ENCODE data around the gene ZSWIM2. TPM values are rescaled to one million over a fixed set of nuclear protein-coding genes. Genes with fewer than 3 reads are reported as not detected.

ZSWIM2 gene
- total and polyA plus RNA-seq, 2 of the 4 experiments (the other 2 are of a cell fraction) = 0.09 TPM; not detected in 1

DNA sequence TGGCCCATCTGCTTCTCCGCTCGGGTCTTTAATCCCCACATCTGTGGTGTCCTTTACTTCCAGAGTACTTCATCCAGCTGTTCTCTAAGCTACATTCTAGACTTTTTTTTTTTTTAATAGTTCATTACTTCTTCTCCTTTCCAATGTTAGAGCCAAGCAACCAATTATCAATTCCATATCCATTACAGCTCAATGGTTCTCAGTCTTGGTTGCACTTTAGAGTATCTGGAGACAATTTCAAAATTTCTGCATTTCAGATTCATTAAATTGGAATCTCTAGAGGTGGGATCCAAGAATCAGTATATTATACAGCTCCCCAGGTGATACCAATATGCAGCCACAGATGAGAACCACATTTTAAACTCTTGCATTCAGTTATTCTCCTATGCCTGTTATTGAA is 43.9 kb upstream of the ZSWIM2 start:
- Histone ChIP-seq H3K9me1 (ENCODE audit: insufficient read depth, low read length) (no peaks in the 10 kb centered on the region), H3K79me1 (ENCODE audit: low read depth in 1 of 2, low read length in 2 of 2) (no peaks in the 10 kb centered on the region), H3K9me3 (ENCODE audit: control insufficient read depth, insufficient read depth, low read length) (no peaks in the 10 kb centered on the region), H4K8ac (ENCODE audit: low read depth in 2 of 2, low read length in 2 of 2) (no peak overlapping the region), H2AFZ (replicated peaks; ENCODE audit: low read length, poor library complexity) (no peak overlapping the region), H3K23ac (ENCODE audit: low read depth, low read length) (no peak overlapping the region), H3K4me3 (ENCODE audit: insufficient read depth, low read depth, low read length) (no peak overlapping the region), H3K14ac (replicated peaks; ENCODE audit: low read depth, low read length) (no peak overlapping the region), H3K4ac (ENCODE audit: low read depth, low read length) (no peak overlapping the region), H3K4me1 (ENCODE audit: control insufficient read depth, insufficient read depth, low read length) (no peaks in the 10 kb centered on the region), H2BK5ac (ENCODE audit: low read depth, low read length, poor library complexity, severe bottlenecking) (no peak overlapping the region), H3K36me3 (ENCODE audit: control insufficient read depth, insufficient read depth, low read length) (no peaks in the 10 kb centered on the region), H2AK9ac (replicated peaks; ENCODE audit: low read depth, low read length, poor library complexity) (no peak overlapping the region), H3K56ac (ENCODE audit: extremely low read depth, insufficient read depth, low read length) (no peak overlapping the region), H3K4me2 (ENCODE audit: low read depth, low read length) (no peak overlapping the region), H2BK15ac (ENCODE audit: low read depth, low read length) (no peak overlapping the region), H4K91ac (ENCODE audit: insufficient read depth, low read depth, low read length) (no peak overlapping the region), H2AK5ac (ENCODE audit: low read depth, low read length) (no peak overlapping the region), H3K9ac (ENCODE audit: low read depth, low read length) (no peak overlapping the region), H4K20me1 (ENCODE audit: insufficient read depth, low read length) (no peaks in the 10 kb centered on the region), H2BK20ac (ENCODE audit: low read depth, low read length) (no peak overlapping the region), H3K27ac (ENCODE audit: insufficient read depth, low read length) (no peak overlapping the region), H4K5ac (ENCODE audit: low read depth, low read length) (no peak overlapping the region), H2BK120ac (ENCODE audit: low read depth, low read length) (no peak overlapping the region), H3K18ac (ENCODE audit: low read depth, low read length) (no peak overlapping the region), H3K27me3 (ENCODE audit: control insufficient read depth, insufficient read depth, low read length) (no peaks in the 10 kb centered on the region)
- intact Hi-C loops (cut with micrococcal nuclease) (no loop called here), in situ Hi-C loops (cut with MboI; ENCODE audit: low sequenced_read_pairs) (no loop called here), dilution Hi-C loops (cut with HindIII; ENCODE audit: low sequenced_read_pairs, unreplicated experiment) (no loop called here)
- CTCF ChIA-PET = no interaction called here
- 100% methylated on average over 2 of the region's 2 CpGs; no CpG with 5 or more reads in 1 of the 2 experiments for WGBS, 2 experiments (ENCODE audit: extremely low coverage in 2 of 2, insufficient read length in 1 of 2)
- ATAC-seq (ENCODE audit: low read depth) (no peak), DNase-seq (no peak)
- TF ChIP-seq MAZ (IDR thresholded peaks at IDR 0.05; ENCODE audit: borderline replicate concordance, low read depth, low read length) = no peak
- TF ChIP-seq MXI1 (IDR thresholded peaks at IDR 0.05; ENCODE audit: borderline replicate concordance, low read depth, low read length) = no peak
- POLR2A ChIA-PET (ENCODE audit: unreplicated experiment) = no interaction called here
- BruUV-seq (replicated peaks) = no TSS peak
